GM10847 (cell line): ENCODE data around the gene ITPRID1.

ENCODE experiments used
- POLR2A ChIP-seq: IDR thresholded peaks from 2 replicates; pipeline ENCODE4 v1.6.1; 2011; ENCODE audit not compliant: insufficient read length; ENCODE audit errors: extremely low read depth

ITPRID1 gene

GRCh38 chr7:31695859-31696614, 182.1 kb downstream of the ITPRID1 start:
- TF ChIP-seq POLR2A = no peak

GRCh38 chr7:31699050-31699449, 185.2 kb downstream of the ITPRID1 start:
- no peak for TF ChIP-seq POLR2A

- no peak for TF ChIP-seq POLR2A
Observed at GRCh38 chr7:31702354-31702753, 188.5 kb downstream of the ITPRID1 start.

GRCh38 chr7:31705377-31705776, 191.5 kb downstream of the ITPRID1 start:
- no peak for TF ChIP-seq POLR2A

GRCh38 chr7:31707089-31707488, 193.2 kb downstream of the ITPRID1 start:
- no peak for TF ChIP-seq POLR2A
